Activated naive CD4-positive, alpha-beta T cell treated with anti-CD3 and anti-CD28 coated beads, Interleukin-2, amount 50 U/mL, for 72 hours (primary cell): ENCODE results near the gene LRRC10. TPM values are rescaled to one million over a fixed set of nuclear protein-coding genes. Genes with fewer than 3 reads are reported as not detected.
A peak's percentile ranks its signal among the peaks of the same experiment; 100 is the strongest.

ENCODE experiments used
- ATAC-seq, 2 donors: fragments of 150-1000 bp; cut with Tn5 transposase; 2 replicates each; pipeline ENCODE4 v1.10.0; 2021; ENCODE audit warnings: mild to moderate bottlenecking in 2 of 2, moderate library complexity in 2 of 2
- DNase-seq, 2 donors: peaks; one replicate each; pipeline ENCODE4 v3.0.0; 2021 to 2022; ENCODE audit warnings: low spot score in 2 of 2
- H3K27ac Mint-ChIP-seq, 2 donors: one replicate each; pipeline ENCODE4 v1.8.0; 2022; ENCODE audit warnings: mild to moderate bottlenecking in 2 of 2, mixed read lengths in 2 of 2
- H3K36me3 Mint-ChIP-seq, 2 donors: one replicate each; pipeline ENCODE4 v1.8.0; 2022; ENCODE audit warnings: mixed read lengths in 2 of 2
- H3K9me3 Mint-ChIP-seq, 2 donors: one replicate each; pipeline ENCODE4 v1.8.0; 2022; ENCODE audit warnings: mixed read lengths in 2 of 2
- total RNA-seq, 2 donors: library from RNA; stranded (reverse); gene quantifications; one replicate each; pipeline ENCODE4 v1.2.3, GENCODE V29; 2022

Gene LRRC10
- not detected for total RNA-seq

DNA sequence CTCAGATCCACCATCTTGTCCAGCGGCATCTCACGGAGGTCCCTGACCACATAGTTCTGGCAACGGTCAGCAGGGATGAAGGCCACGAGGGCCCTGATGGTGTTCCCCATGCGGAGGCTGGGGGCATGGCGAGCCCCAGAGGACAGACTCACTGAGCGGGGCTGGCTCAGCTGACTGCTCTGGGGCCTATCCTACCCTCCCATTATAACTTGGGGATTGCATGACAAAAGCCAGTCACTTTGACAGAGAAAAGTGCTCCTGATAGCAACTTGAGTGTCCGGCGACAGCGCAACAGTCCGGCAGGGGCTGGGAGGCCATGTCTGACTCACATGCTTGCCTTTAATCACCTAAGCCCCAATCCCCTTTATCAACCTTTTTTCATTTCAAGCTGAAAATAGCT lies at the start of gene LRRC10:
TSS of gene LRRC10 (minus strand) at position 179 of the 400 bp plus-strand sequence. CDS start at position 110, 69 bp downstream.
- ATAC-seq, result no peak
- H3K36me3 Mint-ChIP-seq, result no peaks in the 10 kb centered on the region
- no peak for DNase-seq
- peak within 1 kb of the TSS in 1 of 2 donors; percentile 14 for H3K27ac Mint-ChIP-seq
- no peaks in the 10 kb centered on the region for H3K9me3 Mint-ChIP-seq

DNA sequence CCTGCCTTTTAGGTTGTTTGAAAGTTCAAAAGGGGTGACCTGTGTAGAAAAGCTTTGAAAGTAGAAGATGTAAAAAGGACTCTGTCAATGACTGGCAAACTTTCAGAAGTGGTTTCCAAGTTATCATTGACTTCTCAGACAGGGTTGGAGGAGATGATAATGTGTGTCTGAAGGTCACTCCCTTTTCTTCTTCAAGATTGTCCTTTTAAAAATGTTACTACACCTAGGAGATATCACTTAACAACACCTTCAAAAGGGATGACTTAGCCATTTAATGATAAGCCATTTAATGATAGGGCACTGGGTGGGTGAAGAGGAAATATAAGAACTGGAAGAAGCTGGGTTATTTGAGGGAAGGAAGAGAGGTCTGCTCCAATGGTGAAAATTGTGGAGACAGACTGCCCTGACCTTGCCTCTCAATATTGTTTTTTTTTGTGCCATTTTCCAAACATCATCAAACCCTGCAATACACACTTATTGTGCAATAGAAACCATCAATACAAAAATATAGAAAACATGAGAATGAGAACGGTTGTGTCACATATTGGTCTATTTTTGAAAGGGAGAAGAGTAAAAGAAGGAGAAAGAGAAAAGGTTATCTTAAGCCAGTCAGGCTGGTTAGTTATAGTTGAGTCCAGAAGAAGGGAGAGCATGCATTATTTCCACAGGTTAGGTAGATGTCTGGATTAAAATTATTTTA lies 49.6 kb upstream of the LRRC10 start:
- Mint-ChIP-seq H3K9me3 (no peaks in the 10 kb centered on the region), H3K27ac (no peak overlapping the region), H3K36me3 (no peaks in the 10 kb centered on the region)
- DNase-seq, result no peak
- ATAC-seq, result no peak

DNA sequence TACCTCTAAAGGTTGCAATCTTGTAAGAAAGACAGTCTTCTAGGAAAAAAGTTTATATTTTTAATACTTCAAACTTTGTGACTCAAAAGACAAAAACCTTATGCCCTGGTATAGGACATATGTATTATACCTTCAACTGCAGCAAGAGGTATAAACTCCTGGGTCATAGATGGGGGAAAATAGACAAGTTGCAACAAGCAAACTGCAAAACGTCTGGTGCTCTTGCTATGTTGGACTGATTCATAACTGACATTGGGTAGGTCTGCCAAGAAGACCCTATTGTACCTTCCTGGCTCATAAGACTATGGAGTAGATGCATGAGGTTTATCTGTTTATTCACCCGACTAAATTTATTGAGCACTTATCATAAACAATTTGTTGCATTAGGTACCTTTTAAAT lies 47.5 kb upstream of the LRRC10 start:
- DNase-seq (no peak), ATAC-seq (no peak)
- H3K36me3 Mint-ChIP-seq, result no peaks in the 10 kb centered on the region
- H3K9me3 Mint-ChIP-seq, result no peaks in the 10 kb centered on the region
- H3K27ac Mint-ChIP-seq, result no peak overlapping the region

- DNase-seq (no peak), ATAC-seq (no peak)
- no peaks in the 10 kb centered on the region for H3K9me3 Mint-ChIP-seq
- no peaks in the 10 kb centered on the region for H3K36me3 Mint-ChIP-seq
- H3K27ac Mint-ChIP-seq, result no peak overlapping the region
These were observed 46.9 kb upstream of the LRRC10 start for GRCh38 chr12:69657376-69658137.

GRCh38 chr12:69655616-69656340 lies 45.1 kb upstream of the LRRC10 start:
- Mint-ChIP-seq H3K27ac (no peak overlapping the region), H3K9me3 (no peaks in the 10 kb centered on the region), H3K36me3 (no peaks in the 10 kb centered on the region)
- ATAC-seq (no peak), DNase-seq (no peak)

- Mint-ChIP-seq H3K36me3 (no peaks in the 10 kb centered on the region), H3K27ac (no peak overlapping the region), H3K9me3 (no peaks in the 10 kb centered on the region)
- DNase-seq (no peak), ATAC-seq (no peak)
These were observed 43.0 kb upstream of the LRRC10 start for GRCh38 chr12:69653703-69654102.

GRCh38 chr12:69651922-69652321 lies 41.2 kb upstream of the LRRC10 start:
- Mint-ChIP-seq H3K36me3 (no peaks in the 10 kb centered on the region), H3K9me3 (no peaks in the 10 kb centered on the region), H3K27ac (no peak overlapping the region)
- DNase-seq (no peak), ATAC-seq (no peak)

- Mint-ChIP-seq H3K27ac (no peak overlapping the region), H3K36me3 (no peaks in the 10 kb centered on the region), H3K9me3 (no peaks in the 10 kb centered on the region)
- no peak for ATAC-seq
- DNase-seq, result no peak
These were observed 38.8 kb upstream of the LRRC10 start for GRCh38 chr12:69649529-69649928.

DNA sequence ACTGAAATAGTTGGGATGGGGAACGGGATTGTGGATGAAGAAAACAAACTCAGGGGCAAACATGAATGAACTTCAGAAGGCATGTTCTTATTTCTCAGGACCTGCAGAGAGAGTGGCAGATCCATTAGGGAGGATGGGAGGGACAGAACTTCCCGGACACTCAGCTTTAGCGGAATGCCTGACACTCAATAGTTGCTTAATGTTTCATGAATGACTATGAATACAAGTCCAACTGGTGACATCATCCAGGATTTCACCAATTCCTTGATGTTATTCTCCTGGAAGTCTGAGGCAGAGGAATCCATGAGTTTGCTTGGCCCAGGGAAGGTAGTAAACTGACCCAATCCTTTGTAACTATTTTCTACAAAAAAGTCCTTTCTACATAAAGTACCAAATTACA lies 37.8 kb upstream of the LRRC10 start:
- H3K27ac Mint-ChIP-seq, result no peak overlapping the region

GRCh38 chr12:69647178-69647577 lies 36.5 kb upstream of the LRRC10 start:
- no peak overlapping the region for H3K27ac Mint-ChIP-seq
- DNase-seq (no peak), ATAC-seq (no peak)
- no peaks in the 10 kb centered on the region for H3K9me3 Mint-ChIP-seq
- H3K36me3 Mint-ChIP-seq, result no peaks in the 10 kb centered on the region

More for the DNA sequence above, 37.8 kb upstream of the LRRC10 start:
- DNase-seq, result no peak
- ATAC-seq, result no peak
- H3K9me3 Mint-ChIP-seq, result no peaks in the 10 kb centered on the region
- no peaks in the 10 kb centered on the region for H3K36me3 Mint-ChIP-seq

DNA sequence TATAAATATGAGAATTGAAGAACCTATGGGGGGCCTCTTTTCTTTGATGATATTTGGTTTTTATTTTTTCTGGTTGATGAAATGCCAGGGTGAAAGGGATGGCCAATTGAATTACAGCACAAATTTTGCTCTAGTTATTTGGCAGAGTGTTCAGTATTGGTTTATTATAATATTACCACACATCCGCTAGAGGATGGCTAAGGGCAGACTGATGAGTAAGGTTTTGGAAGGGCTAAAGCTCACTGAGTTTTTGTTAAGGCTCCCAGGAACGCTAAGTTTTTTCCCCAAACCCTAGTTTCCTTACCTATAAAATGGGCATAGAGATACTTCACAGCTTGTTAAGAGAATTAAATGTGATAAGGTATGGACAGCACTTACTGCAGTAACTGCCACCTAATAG lies 34.3 kb upstream of the LRRC10 start:
- Mint-ChIP-seq H3K27ac (no peak overlapping the region), H3K36me3 (no peaks in the 10 kb centered on the region), H3K9me3 (no peaks in the 10 kb centered on the region)
- DNase-seq (no peak), ATAC-seq (no peak)

DNA sequence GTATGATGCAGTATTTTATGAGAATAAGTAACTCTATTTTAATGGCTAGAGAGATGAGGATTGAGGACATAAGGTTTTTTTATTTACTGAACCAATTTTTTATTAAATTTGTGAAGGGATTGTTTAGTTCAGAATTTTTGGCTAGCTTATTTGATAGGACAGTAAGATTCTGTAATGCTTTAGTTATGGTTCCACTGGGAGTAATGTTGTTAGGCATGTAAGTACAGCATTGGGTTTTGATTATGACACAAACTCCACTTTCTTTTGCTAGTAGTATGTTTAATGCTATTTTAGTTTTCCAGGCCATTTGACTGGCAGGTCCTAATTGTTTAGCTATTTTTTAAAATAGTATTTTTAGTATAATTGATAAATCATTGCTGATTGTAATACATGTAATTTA lies 33.8 kb upstream of the LRRC10 start:
- no peak for DNase-seq
- no peaks in the 10 kb centered on the region for H3K9me3 Mint-ChIP-seq
- no peak overlapping the region for H3K27ac Mint-ChIP-seq
- no peaks in the 10 kb centered on the region for H3K36me3 Mint-ChIP-seq
- ATAC-seq, result no peak

DNA sequence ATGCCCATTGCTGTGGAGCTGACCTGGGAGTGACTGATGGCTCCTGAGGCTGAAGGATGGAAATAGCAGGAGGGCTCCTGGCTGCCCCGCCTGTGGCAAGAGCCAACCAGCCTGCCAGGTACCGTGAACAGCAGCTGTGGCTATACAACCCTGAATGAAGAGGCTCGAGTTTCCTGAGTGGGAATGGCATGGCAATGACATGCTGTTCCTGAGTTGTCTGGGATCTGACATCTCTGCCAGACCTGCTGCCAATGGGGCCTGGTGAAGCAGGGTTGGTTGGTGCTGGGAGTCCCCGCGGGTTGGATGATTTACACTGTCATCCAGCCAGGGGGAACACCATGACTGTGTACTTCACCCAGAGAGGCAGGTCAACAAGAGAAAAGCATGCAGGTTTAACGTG lies 31.8 kb upstream of the LRRC10 start:
- Mint-ChIP-seq H3K36me3 (no peaks in the 10 kb centered on the region), H3K27ac (no peak overlapping the region), H3K9me3 (no peaks in the 10 kb centered on the region)
- DNase-seq (no peak), ATAC-seq (no peak)

GRCh38 chr12:69641546-69641945 lies 30.8 kb upstream of the LRRC10 start:
- DNase-seq (no peak), ATAC-seq (no peak)
- H3K36me3 Mint-ChIP-seq, result no peaks in the 10 kb centered on the region
- no peak overlapping the region for H3K27ac Mint-ChIP-seq
- no peaks in the 10 kb centered on the region for H3K9me3 Mint-ChIP-seq

DNA sequence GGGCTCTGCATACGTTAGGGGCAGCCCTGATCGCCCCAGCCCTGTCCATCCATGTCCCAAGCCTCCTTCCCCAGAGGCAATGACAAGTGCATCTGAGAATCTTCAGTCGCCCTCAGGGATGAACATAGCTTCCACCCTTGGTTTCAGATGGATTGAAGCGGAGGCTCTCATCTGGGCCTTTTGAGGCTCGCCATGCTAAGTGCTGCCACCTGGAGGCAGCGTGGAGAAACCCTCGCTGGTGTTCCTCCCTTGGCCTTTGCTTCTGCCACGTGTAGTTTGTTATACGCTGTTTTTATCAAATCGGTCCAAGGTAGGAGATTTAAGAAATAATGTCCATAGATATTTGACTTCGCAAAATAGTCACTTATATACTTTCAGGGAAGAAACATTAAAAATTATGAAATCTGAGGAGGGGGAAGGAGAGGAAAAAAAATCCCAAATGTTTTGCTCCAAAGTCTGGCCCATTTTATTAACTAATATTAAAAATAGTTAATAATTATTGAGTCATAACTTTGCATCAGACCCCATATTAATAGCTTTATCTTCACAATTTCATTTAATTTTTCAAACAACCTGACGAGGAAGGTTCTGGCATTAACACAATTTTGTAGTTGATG lies 28.8 kb upstream of the LRRC10 start:
- DNase-seq (peak; percentile 60 to 68), ATAC-seq (peak; percentile 78)
- Mint-ChIP-seq H3K36me3 (no peaks in the 10 kb centered on the region), H3K27ac (no peak overlapping the region), H3K9me3 (no peaks in the 10 kb centered on the region)

- H3K27ac Mint-ChIP-seq, result no peak overlapping the region
These were observed 22.4 kb upstream of the LRRC10 start for GRCh38 chr12:69633061-69633460.

GRCh38 chr12:69630191-69630590 lies 19.5 kb upstream of the LRRC10 start:
- Mint-ChIP-seq H3K36me3 (no peaks in the 10 kb centered on the region), H3K9me3 (no peaks in the 10 kb centered on the region), H3K27ac (no peak overlapping the region)
- DNase-seq (no peak), ATAC-seq (no peak)

More at GRCh38 chr12:69633061-69633460, 22.4 kb upstream of the LRRC10 start:
- ATAC-seq (no peak), DNase-seq (no peak)
- Mint-ChIP-seq H3K9me3 (no peaks in the 10 kb centered on the region), H3K36me3 (no peaks in the 10 kb centered on the region)
